Measurements from ENCODE around the gene CYFIP1.

CYFIP1 gene

GRCh38 chr15:22850055-22850454 lies 130.1 kb downstream of the CYFIP1 start:
- no peaks in the 10 kb centered on the region for H3K36me3 ChIP-seq (ENCODE audit: control insufficient read depth, insufficient read depth, low read length)
- H3K9ac ChIP-seq, result no peak overlapping the region
- no peaks in the 10 kb centered on the region for H3K4me1 ChIP-seq
- H3K27ac ChIP-seq, result no peak overlapping the region
- H3K79me2 ChIP-seq, result no peaks in the 10 kb centered on the region
- no peak for TF ChIP-seq CTCF (IDR thresholded peaks at IDR 0.05)
- no peak overlapping the region for H3K4me3 ChIP-seq (ENCODE audit: low read depth, low read length)
- H3K9me3 ChIP-seq (ENCODE audit: control insufficient read depth, low read length), result no peaks in the 10 kb centered on the region
- no peak overlapping the region for H2AFZ ChIP-seq
- no peaks in the 10 kb centered on the region for H3K27me3 ChIP-seq (ENCODE audit: control insufficient read depth, insufficient read depth, low read length)
- no peak overlapping the region for H3K4me2 ChIP-seq (ENCODE audit: low read length)

- no peak for TF ChIP-seq CTCF (IDR thresholded peaks at IDR 0.05)
- H3K36me3 ChIP-seq (ENCODE audit: control insufficient read depth, insufficient read depth, low read length), result no peaks in the 10 kb centered on the region
Measured at GRCh38 chr15:22846073-22846472, 134.1 kb downstream of the CYFIP1 start.

GRCh38 chr15:22845289-22845900 lies 134.8 kb downstream of the CYFIP1 start:
- Histone ChIP-seq H3K4me1 (no peaks in the 10 kb centered on the region), H3K27me3 (ENCODE audit: control insufficient read depth, insufficient read depth, low read length) (no peaks in the 10 kb centered on the region), H2AFZ (no peak overlapping the region), H3K4me2 (ENCODE audit: low read length) (no peak overlapping the region), H3K9me3 (ENCODE audit: control insufficient read depth, low read length) (no peaks in the 10 kb centered on the region), H3K9ac (no peak overlapping the region), H3K27ac (no peak overlapping the region), H3K79me2 (peaks cover 10% of the 10 kb centered on the region), H3K36me3 (ENCODE audit: control insufficient read depth, insufficient read depth, low read length) (no peaks in the 10 kb centered on the region), H3K4me3 (ENCODE audit: low read depth, low read length) (no peak overlapping the region)
- no peak for TF ChIP-seq CTCF (IDR thresholded peaks at IDR 0.05)

More at GRCh38 chr15:22846073-22846472, 134.1 kb downstream of the CYFIP1 start:
- no peaks in the 10 kb centered on the region for H3K4me1 ChIP-seq
- no peak overlapping the region for H3K9ac ChIP-seq
- no peaks in the 10 kb centered on the region for H3K27me3 ChIP-seq (ENCODE audit: control insufficient read depth, insufficient read depth, low read length)
- H3K27ac ChIP-seq, result no peak overlapping the region
- H3K9me3 ChIP-seq (ENCODE audit: control insufficient read depth, low read length), result no peaks in the 10 kb centered on the region
- H2AFZ ChIP-seq, result no peak overlapping the region
- no peak overlapping the region for H3K4me2 ChIP-seq (ENCODE audit: low read length)
- H3K79me2 ChIP-seq, result peaks cover 10% of the 10 kb centered on the region
- H3K4me3 ChIP-seq (ENCODE audit: low read depth, low read length), result no peak overlapping the region

- no peak for TF ChIP-seq CTCF (IDR thresholded peaks at IDR 0.05)
- no peak overlapping the region for H3K4me2 ChIP-seq (ENCODE audit: low read length)
- H3K36me3 ChIP-seq (ENCODE audit: control insufficient read depth, insufficient read depth, low read length), result no peaks in the 10 kb centered on the region
- peaks cover 13% of the 10 kb centered on the region for H3K79me2 ChIP-seq
- no peak overlapping the region for H3K4me3 ChIP-seq (ENCODE audit: low read depth, low read length)
- no peaks in the 10 kb centered on the region for H3K9me3 ChIP-seq (ENCODE audit: control insufficient read depth, low read length)
- H2AFZ ChIP-seq, result no peak overlapping the region
- no peaks in the 10 kb centered on the region for H3K27me3 ChIP-seq (ENCODE audit: control insufficient read depth, insufficient read depth, low read length)
- no peak overlapping the region for H3K27ac ChIP-seq
- H3K4me1 ChIP-seq, result no peaks in the 10 kb centered on the region
- no peak overlapping the region for H3K9ac ChIP-seq
Measured at GRCh38 chr15:22844421-22845288, 135.5 kb downstream of the CYFIP1 start.
